IPS-NIHi7 (cell line): ENCODE results near the gene PGR.
A peak's percentile ranks its signal among the peaks of the same experiment; 100 is the strongest.
"Not testable (repeated sequence)": the region's sequence is repeated elsewhere in the genome, so short reads cannot be mapped to it uniquely, and the experiment has no call there.

ENCODE experiments used
- DNase-seq: peaks from one replicate; pipeline ENCODE4 v3.0.0; 2012; ENCODE audit warnings: mixed read lengths; ENCODE audit errors: extremely low spot score

PGR gene

GRCh38 chr11:101082813-101083212 lies 46.8 kb downstream of the PGR start:
- DNase-seq: no peak

GRCh38 chr11:101063706-101064105 lies 65.9 kb downstream of the PGR start:
- DNase-seq: no peak

DNA sequence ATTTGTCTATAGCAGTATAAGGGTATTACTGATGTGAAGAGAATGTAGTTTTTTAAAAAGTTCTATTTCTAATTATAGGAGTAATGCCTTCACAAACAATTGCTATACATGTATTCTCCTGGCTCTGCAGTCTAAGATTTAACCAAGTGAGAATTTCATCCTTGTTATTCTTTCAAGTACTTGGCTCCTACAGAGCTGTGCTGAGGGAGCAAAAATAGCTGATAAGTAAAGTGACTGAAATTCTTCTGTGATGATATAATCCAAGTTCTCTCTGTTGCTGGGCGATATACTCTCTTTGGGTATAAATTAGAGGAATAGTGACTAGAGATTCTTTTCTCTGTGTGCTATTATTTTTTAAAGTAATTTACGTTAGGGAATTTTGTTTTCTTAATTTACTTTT lies 68.0 kb downstream of the PGR start:
- DNase-seq: no peak

DNA sequence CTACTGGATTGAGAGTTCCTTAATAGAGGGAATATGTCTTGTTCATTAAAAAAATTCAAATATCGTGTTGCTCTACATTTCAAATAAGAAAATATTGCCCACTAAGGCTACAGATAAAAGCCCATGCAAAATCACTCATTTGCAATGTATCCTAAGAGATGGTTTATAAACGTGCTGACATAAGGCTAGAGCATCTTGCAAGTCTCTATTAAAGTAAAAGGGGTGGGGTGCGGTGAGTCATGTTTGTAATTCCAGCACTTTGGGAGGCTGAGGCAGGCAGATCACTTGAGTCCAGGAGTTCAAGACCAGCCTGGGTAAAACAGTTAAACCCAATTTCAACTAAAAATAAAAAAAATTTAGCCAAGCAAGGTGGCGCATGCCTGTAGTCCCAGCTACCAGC lies 70.3 kb downstream of the PGR start:
- no peak for DNase-seq

DNA sequence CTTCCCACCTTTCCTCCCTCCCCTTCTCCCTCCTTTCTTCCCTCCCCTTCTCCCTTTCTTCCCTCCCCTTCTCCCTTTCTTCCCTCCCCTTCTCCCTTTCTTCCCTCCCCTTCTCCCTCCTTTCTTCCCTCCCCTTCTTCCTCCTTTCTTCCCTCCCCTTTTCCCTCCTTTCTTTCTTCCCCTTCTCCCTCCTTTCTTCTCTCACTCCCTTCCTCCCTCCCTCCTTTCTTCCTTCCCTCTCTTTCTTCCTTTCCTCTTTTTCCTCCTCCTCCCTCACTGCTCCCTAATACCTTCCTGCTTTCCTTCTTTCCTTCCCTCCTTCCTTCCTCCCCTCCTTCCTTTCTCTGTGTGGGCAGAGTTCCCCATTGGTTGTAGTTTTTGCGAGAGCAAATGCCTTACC lies 76.1 kb downstream of the PGR start:
- no peak for DNase-seq

DNA sequence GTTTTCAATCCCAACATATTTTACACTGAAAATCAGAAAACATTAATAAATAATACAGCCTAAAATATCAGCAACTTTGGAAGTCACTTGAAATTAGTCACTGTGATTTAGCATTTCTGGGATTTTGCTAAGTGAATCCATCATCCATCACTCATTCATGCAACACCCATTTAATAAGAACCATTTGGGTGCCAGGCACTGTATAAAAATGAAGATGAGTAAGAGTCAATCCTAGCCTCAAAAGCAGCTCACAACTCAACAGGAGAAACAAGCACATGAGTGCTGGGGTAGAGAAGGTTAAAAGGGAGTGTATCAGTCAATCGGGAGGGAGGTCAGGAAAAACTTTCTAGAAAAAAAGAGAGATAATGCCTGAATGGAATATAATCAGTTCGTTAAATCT lies 77.9 kb downstream of the PGR start:
- no peak for DNase-seq

GRCh38 chr11:101049813-101050212 lies 79.8 kb downstream of the PGR start:
- DNase-seq: no peak

DNA sequence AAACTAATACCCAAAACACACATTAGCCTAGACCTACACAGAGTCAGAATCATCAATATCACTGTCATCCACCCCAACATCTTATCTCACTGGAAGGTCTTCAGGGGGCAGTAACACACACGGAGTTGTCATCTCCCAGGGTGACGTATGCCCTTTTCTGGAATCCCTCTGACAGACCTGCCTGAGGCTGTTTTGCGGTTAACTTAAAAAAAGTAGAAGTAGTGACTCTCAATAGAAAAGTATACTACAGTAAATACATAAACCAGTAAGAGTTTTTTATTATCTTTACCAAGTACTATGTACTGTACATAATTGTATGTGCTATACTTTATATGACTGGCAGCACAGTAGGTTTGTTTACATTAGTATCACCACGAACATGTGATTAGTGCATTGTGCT lies 80.5 kb downstream of the PGR start:
- DNase-seq: no peak

- no peak for DNase-seq
Measured at GRCh38 chr11:101048479-101048878, 81.1 kb downstream of the PGR start.

DNA sequence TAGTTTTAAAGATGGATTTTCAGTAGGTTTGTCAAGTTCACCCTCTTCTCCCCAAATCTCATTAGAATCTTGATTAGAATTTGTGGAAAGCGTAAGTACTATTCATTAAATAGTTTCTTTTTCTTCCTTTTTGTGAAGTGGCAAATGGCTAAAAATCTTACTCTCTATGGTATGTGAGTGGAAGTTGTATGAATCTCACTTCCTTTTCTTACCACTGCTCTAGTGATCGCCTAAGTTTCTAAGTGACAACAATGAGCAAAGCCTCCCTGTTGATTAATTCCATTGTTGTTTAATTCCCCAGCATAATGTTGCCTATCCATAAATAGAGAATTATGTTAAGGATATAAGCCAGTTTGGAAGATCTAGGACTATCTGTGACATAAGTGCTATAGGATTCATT lies 82.7 kb downstream of the PGR start:
- DNase-seq: no peak

- DNase-seq: no peak
Measured at GRCh38 chr11:101045415-101045814, 84.2 kb downstream of the PGR start.

- no peak for DNase-seq
Measured at GRCh38 chr11:101043940-101044339, 85.7 kb downstream of the PGR start.

- no peak for DNase-seq
Measured at GRCh38 chr11:101035872-101036271, 93.7 kb downstream of the PGR start.

- peak; percentile 20 for DNase-seq
Measured at GRCh38 chr11:101034076-101034475, 95.5 kb downstream of the PGR start.

DNA sequence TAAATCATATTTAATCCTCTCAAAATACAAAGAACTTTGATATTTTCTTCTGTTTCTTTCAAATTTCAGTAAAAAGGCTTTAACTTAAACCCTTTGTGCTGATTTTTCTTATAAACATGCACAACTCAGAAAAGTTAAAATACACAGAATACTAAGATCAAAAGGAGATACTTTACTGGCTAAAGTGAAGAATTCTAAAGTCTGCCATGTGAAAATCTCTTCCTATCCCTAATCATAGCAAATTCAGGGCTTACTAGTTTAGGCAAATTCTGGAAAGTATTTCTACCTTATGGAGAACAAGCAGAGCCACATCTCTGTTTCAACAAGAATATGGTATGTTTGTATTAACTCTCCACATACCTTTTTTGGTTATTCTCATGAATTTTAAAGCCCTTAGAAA lies 96.6 kb downstream of the PGR start:
- no peak for DNase-seq

DNA sequence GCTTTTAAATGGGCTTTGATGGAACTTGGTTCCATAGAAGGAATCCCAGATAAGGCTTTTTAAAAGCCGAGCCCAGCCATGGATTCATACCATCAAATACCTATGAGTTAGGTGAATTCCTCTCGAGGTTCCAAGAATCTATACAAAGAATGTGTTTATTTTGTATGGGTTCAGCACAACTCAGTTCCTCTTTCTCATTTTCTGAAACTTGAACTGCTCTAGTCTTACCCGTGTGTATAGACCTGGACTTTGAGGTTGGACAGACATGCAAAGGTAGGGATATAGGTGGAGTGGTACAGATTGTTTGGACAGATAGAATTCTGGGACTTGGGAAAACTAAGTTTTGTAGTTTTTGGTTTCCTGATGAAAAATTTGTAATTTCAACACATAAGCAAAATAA lies 97.9 kb downstream of the PGR start:
- DNase-seq: no peak

- no peak for DNase-seq
Measured at GRCh38 chr11:101030692-101031091, 98.9 kb downstream of the PGR start.

- DNase-seq: no peak
Measured at GRCh38 chr11:101030015-101030414, 99.6 kb downstream of the PGR start.

GRCh38 chr11:101028644-101029043 lies 101.0 kb downstream of the PGR start:
- no peak for DNase-seq

DNA sequence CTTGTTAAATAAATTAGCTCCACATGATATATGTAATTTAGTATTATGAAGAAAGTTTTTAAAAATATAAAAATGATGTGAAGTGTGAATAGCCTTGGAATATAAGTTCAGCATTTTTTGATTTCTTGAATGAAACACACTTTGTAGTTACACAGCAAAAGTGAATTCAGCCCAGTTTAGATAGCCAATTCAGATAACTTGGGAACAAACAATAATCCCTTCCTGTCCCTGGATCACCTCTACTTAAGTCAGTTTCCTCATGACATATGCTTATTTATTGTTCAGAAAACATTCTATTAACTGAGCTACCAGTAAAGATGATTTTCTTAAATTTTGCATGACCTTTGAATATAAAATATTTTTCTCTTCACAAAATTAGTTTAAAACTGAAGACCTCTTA lies 107.4 kb downstream of the PGR start:
- no peak for DNase-seq

DNA sequence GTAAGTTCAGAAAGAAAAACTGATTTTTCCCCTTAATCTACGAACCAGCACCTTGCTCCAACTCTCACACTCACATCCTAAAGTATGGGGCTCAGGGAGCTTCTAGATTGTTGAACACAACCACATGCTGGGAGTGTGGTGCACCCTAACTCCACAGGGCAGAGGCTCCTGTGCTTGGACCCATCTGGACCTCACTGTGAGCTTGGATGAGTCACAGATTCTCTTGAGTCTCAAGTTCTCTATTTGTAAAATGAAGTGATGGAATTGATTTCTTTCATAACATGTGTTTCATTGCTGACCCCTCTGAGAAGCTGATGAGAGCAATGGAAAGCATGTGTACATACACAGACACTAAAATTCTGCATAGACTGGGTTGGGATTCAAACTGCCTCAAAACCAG lies 109.7 kb downstream of the PGR start:
- no peak for DNase-seq

GRCh38 chr11:101014600-101015285 lies 114.9 kb downstream of the PGR start:
- DNase-seq: no peak

GRCh38 chr11:101013702-101014101 lies 115.9 kb downstream of the PGR start:
- not testable (repeated sequence) for DNase-seq

DNA sequence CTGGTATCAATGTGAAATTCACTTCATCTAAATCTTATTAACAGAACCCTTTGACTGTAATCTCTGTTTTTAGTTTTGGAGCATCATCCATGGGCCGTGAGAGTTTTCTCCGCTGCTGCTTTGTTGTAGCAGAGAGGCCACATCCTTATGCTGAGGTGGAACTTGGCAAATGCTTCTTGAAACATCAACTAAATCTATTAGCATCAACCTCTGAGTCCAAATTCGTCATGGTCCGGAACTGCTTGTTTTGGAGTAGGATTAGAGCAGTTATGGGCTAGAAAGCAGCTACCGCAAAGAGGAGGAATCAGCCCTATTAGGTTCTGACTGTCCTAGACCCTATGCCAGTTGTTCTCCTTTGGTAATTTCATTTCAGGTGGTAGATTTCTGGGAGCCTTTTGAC lies 117.7 kb downstream of the PGR start:
- no peak for DNase-seq
